ENCODE measurements around the gene ZNF180. TPM values are rescaled to one million over a fixed set of nuclear protein-coding genes. Genes with fewer than 3 reads are reported as not detected.

ZNF180 gene
- total RNA-seq, 2 experiments from 2014 or later, result 7.6 to 9.4 TPM

GRCh38 chr19:44530777-44531176 lies 30.5 kb upstream of the ZNF180 start:
- ATAC-seq (ENCODE audit: poor library complexity), result no peak
- no peak overlapping the region for H3K27ac Mint-ChIP-seq
- peaks cover 16% of the 10 kb centered on the region for H3K27me3 Mint-ChIP-seq
- Histone ChIP-seq H3K36me3 (ENCODE audit: insufficient read depth, low read length) (no peaks in the 10 kb centered on the region), H3K4me1 (ENCODE audit: insufficient read depth, low read length) (no peaks in the 10 kb centered on the region), H3K27ac (ENCODE audit: low read depth in 1 of 2, low read length in 2 of 2) (no peak overlapping the region), H3K9me3 (ENCODE audit: control insufficient read depth in 1 of 2, insufficient read depth in 1 of 2, low read length in 2 of 2) (peaks cover 4 to 53% of the 10 kb centered on the region in 2 experiments), H3K27me3 (ENCODE audit: control insufficient read depth in 1 of 2, insufficient read depth in 2 of 2, low read length in 2 of 2) (peaks cover 4 to 18% of the 10 kb centered on the region in 2 experiments), H3K4me3 (ENCODE audit: low read length) (no peak overlapping the region)
- no peak for TF ChIP-seq CTCF (IDR thresholded peaks at IDR 0.05)
- H3K4me3 Mint-ChIP-seq, result no peak overlapping the region
- ChIA-PET POLR2A (no interaction called here), CTCF (no interaction called here)
- intact Hi-C loops (cut with DNase I, micrococcal nuclease), result no loop called here
- no peak for DNase-seq
- H3K36me3 Mint-ChIP-seq (ENCODE audit: low read depth), result no peaks in the 10 kb centered on the region
- peaks cover 6% of the 10 kb centered on the region for H3K9me3 Mint-ChIP-seq
- no peaks in the 10 kb centered on the region for H3K4me1 Mint-ChIP-seq (ENCODE audit: low read depth)

GRCh38 chr19:44529536-44529935 lies 29.2 kb upstream of the ZNF180 start, which contains the start of gene CEACAM20:
Gene CEACAM20, minus strand, starts transcription at chr19:44529675. Its CDS starts 166 bp downstream, at chr19:44529509.
- H3K9me3 ChIP-seq (ENCODE audit: control insufficient read depth in 1 of 2, insufficient read depth in 1 of 2, low read length in 2 of 2), result peaks cover 0 to 60% of the 10 kb centered on the region in 2 experiments
- H3K4me1 ChIP-seq (ENCODE audit: insufficient read depth, low read length), result no peaks in the 10 kb centered on the region
- intact Hi-C loops (cut with DNase I, micrococcal nuclease), result no loop called here
- Mint-ChIP-seq H3K4me1 (ENCODE audit: low read depth) (no peaks in the 10 kb centered on the region), H3K27me3 (peaks cover 16% of the 10 kb centered on the region), H3K4me3 (no peak within 1 kb of the TSS), H3K36me3 (ENCODE audit: low read depth) (no peaks in the 10 kb centered on the region), H3K9me3 (peaks cover 6% of the 10 kb centered on the region), H3K27ac (no peak within 1 kb of the TSS)
- ATAC-seq (ENCODE audit: poor library complexity) (no peak), DNase-seq (no peak)
- no peaks in the 10 kb centered on the region for H3K36me3 ChIP-seq (ENCODE audit: insufficient read depth, low read length)
- H3K27ac ChIP-seq (ENCODE audit: low read depth in 1 of 2, low read length in 2 of 2), result no peak within 1 kb of the TSS
- peaks cover 4 to 17% of the 10 kb centered on the region in 2 experiments for H3K27me3 ChIP-seq (ENCODE audit: control insufficient read depth in 1 of 2, insufficient read depth in 2 of 2, low read length in 2 of 2)
- TF ChIP-seq CTCF (IDR thresholded peaks at IDR 0.05), result no peak
- H3K4me3 ChIP-seq (ENCODE audit: low read length), result no peak within 1 kb of the TSS
- CTCF ChIA-PET, result interaction anchor here (0.7 kb wide), 1 partner anchor 173 kb away, joined by 3 read pairs; the partner anchor contains the start of gene ZNF112
- POLR2A ChIA-PET, result no interaction called here

GRCh38 chr19:44527554-44527953 lies 27.2 kb upstream of the ZNF180 start:
- no peak for DNase-seq
- Histone ChIP-seq H3K4me1 (ENCODE audit: insufficient read depth, low read length) (no peaks in the 10 kb centered on the region), H3K36me3 (ENCODE audit: insufficient read depth, low read length) (no peaks in the 10 kb centered on the region), H3K27me3 (ENCODE audit: control insufficient read depth in 1 of 2, insufficient read depth in 2 of 2, low read length in 2 of 2) (peaks cover 0 to 12% of the 10 kb centered on the region in 2 experiments), H3K9me3 (ENCODE audit: control insufficient read depth in 1 of 2, insufficient read depth in 1 of 2, low read length in 2 of 2) (peaks cover 0 to 55% of the 10 kb centered on the region in 2 experiments), H3K27ac (ENCODE audit: low read depth in 1 of 2, low read length in 2 of 2) (no peak overlapping the region), H3K4me3 (ENCODE audit: low read length) (no peak overlapping the region)
- no peaks in the 10 kb centered on the region for H3K36me3 Mint-ChIP-seq (ENCODE audit: low read depth)
- TF ChIP-seq CTCF (IDR thresholded peaks at IDR 0.05), result no peak
- H3K4me3 Mint-ChIP-seq, result no peak overlapping the region
- peaks cover 5% of the 10 kb centered on the region for H3K9me3 Mint-ChIP-seq
- no peaks in the 10 kb centered on the region for H3K4me1 Mint-ChIP-seq (ENCODE audit: low read depth)
- H3K27ac Mint-ChIP-seq, result no peak overlapping the region
- peaks cover 8% of the 10 kb centered on the region for H3K27me3 Mint-ChIP-seq
- intact Hi-C loops (cut with DNase I, micrococcal nuclease), result no loop called here
- POLR2A ChIA-PET, result interaction anchor here (0.6 kb wide), 1 partner anchor 340 kb away, joined by 3 read pairs; no protein-coding TSS in a partner anchor
- no peak for ATAC-seq (ENCODE audit: poor library complexity)
- CTCF ChIA-PET, result no interaction called here
